GM18867 (cell line): Measurements from ENCODE around the gene SFPQ.
"Not testable (repeated sequence)": the region's sequence is repeated elsewhere in the genome, so short reads cannot be mapped to it uniquely, and the experiment has no call there.

Experiments used
- ATAC-seq: cut with Tn5 transposase; IDR thresholded peaks from one replicate; pipeline ENCODE4 v1.9.1; 2021; ENCODE audit warnings: mild to moderate bottlenecking, moderate library complexity; ENCODE audit not compliant: unreplicated experiment

Gene SFPQ

GRCh38 chr1:35187816-35188342 lies 5.1 kb downstream of the SFPQ start:
- ATAC-seq = no peak

GRCh38 chr1:35186239-35186638 lies 6.7 kb downstream of the SFPQ start:
- no peak for ATAC-seq

GRCh38 chr1:35185200-35185599 lies 7.7 kb downstream of the SFPQ start:
- no peak for ATAC-seq

- no peak for ATAC-seq
Observed at GRCh38 chr1:35184495-35185199, 8.3 kb downstream of the SFPQ start.

GRCh38 chr1:35181790-35182455 lies 11.0 kb downstream of the SFPQ start:
- no peak for ATAC-seq

GRCh38 chr1:35180776-35181374 lies 12.1 kb downstream of the SFPQ start:
- ATAC-seq = no peak

- ATAC-seq = no peak
Observed at GRCh38 chr1:35179908-35180307, 13.0 kb downstream of the SFPQ start.

- ATAC-seq = no peak
Observed at GRCh38 chr1:35178874-35179380, 14.0 kb downstream of the SFPQ start.

- no peak for ATAC-seq
Observed at GRCh38 chr1:35178295-35178695, 14.7 kb downstream of the SFPQ start.

- ATAC-seq = no peak
Observed at GRCh38 chr1:35177237-35177786, 15.6 kb downstream of the SFPQ start.

- ATAC-seq = no peak
Observed at GRCh38 chr1:35175602-35176001, 17.3 kb downstream of the SFPQ start.

GRCh38 chr1:35175098-35175576 lies 17.8 kb downstream of the SFPQ start:
- ATAC-seq = no peak

- no peak for ATAC-seq
Observed at GRCh38 chr1:35173909-35174540, 18.9 kb downstream of the SFPQ start.

GRCh38 chr1:35173491-35173890 lies 19.5 kb downstream of the SFPQ start:
- no peak for ATAC-seq

- no peak for ATAC-seq
Observed at GRCh38 chr1:35172022-35172421, 20.9 kb downstream of the SFPQ start.

- no peak for ATAC-seq
Observed at GRCh38 chr1:35171579-35171978, 21.4 kb downstream of the SFPQ start.

- no peak for ATAC-seq
Observed at GRCh38 chr1:35164893-35165292, 28.1 kb downstream of the SFPQ start.

- ATAC-seq = no peak
Observed at GRCh38 chr1:35151220-35151619, 41.7 kb downstream of the SFPQ start.

- ATAC-seq = not testable (repeated sequence)
Observed at GRCh38 chr1:35145892-35146549, 46.9 kb downstream of the SFPQ start.
